ENCODE measurements around the gene TYSND1. TPM values are rescaled to one million over a fixed set of nuclear protein-coding genes. Genes with fewer than 3 reads are reported as not detected.
"Not testable (repeated sequence)": the region's sequence is repeated elsewhere in the genome, so short reads cannot be mapped to it uniquely, and the experiment has no call there.

Gene TYSND1
- total RNA-seq, 6 donors from 2014 or later: 9.1 to 23.0 (median 15.7) TPM

DNA sequence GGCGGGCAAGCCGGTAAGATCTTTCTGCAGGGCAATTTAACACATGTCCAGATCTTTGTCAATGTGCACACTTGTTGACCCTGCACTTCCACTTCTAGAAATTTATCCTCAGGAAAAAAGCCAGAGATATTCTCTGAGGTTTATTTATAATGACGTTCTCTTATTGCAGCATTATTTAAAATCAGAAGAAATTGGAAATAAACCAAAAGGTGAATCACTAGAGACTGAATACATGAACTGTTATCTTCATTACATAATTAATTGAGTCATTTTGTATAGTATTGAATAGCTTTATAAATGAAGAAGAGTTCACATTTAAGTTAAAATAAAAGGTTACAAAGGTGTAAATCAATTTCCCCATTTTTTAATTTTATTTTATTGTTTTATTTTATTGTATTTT lies 40.1 kb upstream of the TYSND1 start:
- Histone ChIP-seq H3K27ac (peak overlapping the region in 2 of 4 donors; percentile 5 to 11), H3K4me1 (peaks cover 20 to 25% (median 23%) of the 10 kb centered on the region in 4 donors), H3K4me3 (no peak overlapping the region), H3K27me3 (no peaks in the 10 kb centered on the region), H3K36me3 (no peaks in the 10 kb centered on the region), H3K9me3 (no peaks in the 10 kb centered on the region)
- ATAC-seq (ENCODE audit: low FRiP score in 2 of 2): no peak
- WGBS, 2 donors: 47 to 63% methylated on average over 3 of the region's 3 CpGs
- DNase-seq: no peak
- TF ChIP-seq, protein P1, sequence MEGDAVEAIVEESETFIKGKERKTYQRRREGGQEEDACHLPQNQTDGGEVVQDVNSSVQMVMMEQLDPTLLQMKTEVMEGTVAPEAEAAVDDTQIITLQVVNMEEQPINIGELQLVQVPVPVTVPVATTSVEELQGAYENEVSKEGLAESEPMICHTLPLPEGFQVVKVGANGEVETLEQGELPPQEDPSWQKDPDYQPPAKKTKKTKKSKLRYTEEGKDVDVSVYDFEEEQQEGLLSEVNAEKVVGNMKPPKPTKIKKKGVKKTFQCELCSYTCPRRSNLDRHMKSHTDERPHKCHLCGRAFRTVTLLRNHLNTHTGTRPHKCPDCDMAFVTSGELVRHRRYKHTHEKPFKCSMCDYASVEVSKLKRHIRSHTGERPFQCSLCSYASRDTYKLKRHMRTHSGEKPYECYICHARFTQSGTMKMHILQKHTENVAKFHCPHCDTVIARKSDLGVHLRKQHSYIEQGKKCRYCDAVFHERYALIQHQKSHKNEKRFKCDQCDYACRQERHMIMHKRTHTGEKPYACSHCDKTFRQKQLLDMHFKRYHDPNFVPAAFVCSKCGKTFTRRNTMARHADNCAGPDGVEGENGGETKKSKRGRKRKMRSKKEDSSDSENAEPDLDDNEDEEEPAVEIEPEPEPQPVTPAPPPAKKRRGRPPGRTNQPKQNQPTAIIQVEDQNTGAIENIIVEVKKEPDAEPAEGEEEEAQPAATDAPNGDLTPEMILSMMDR (IDR thresholded peaks at IDR 0.05): no peak
- TF ChIP-seq POLR2A (IDR thresholded peaks at IDR 0.05): no peak
- TF ChIP-seq POLR2AphosphoS5 (IDR thresholded peaks at IDR 0.05): no peak
- TF ChIP-seq EP300 (IDR thresholded peaks at IDR 0.05): no peak

DNA sequence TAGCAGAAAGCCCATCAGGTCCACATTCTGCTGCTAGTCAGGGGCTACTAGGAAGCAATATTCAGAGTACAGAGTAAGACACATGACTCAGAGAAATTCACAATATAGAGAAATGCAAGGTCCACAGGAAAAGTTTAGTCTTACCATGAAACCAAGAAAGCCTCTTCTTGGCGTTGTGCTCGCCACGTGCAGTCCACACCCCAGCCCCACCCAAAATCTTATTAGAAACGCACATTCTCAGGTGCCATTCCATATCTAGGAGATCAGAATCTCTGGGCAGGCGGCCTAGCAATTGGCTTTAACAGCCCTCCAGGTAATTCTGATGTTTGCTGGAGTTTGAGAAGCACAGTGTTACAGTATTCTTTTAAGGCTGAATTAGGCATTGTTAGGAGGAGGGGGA lies 39.6 kb upstream of the TYSND1 start:
- peaks cover 15 to 21% (median 18%) of the 10 kb centered on the region in 4 donors for H3K4me1 ChIP-seq
- 57 to 59% methylated on average over 5 of the region's 5 CpGs for WGBS, 2 donors
- no peaks in the 10 kb centered on the region for H3K9me3 ChIP-seq
- no peaks in the 10 kb centered on the region for H3K27me3 ChIP-seq
- DNase-seq (no peak), ATAC-seq (ENCODE audit: low FRiP score in 2 of 2) (peak in 1 of 2 donors; percentile 39)
- no peaks in the 10 kb centered on the region for H3K36me3 ChIP-seq
- H3K27ac ChIP-seq: peak overlapping the region in 3 of 4 donors; percentile 5 to 65 (median 11)
- H3K4me3 ChIP-seq: no peak overlapping the region
- TF ChIP-seq EP300 (IDR thresholded peaks at IDR 0.05) (no peak), POLR2A (IDR thresholded peaks at IDR 0.05) (no peak), POLR2AphosphoS5 (IDR thresholded peaks at IDR 0.05) (no peak)
- TF ChIP-seq, protein P1 (IDR thresholded peaks at IDR 0.05): no peak

DNA sequence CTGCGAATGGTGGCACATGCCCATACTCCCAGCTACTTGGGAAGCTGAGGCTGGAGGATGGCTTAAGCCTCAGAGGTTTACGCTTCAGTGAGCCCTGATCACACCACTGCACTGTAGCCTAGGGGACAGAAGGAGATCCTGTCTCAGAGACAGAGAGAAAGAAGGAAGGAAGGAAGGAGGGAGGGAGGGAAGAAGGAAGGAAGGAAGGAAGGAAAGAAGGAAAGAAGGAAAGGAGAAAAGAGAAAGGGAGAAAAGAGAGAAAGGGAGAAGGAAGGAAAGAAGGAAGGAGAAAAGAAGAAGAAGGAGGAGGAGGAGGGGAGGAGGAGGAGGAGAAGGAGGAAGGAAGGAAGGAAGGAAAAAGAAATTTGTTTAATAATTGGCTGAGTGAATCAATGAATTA lies 36.8 kb upstream of the TYSND1 start:
- Histone ChIP-seq H3K27ac (no peak overlapping the region), H3K36me3 (no peaks in the 10 kb centered on the region), H3K27me3 (no peaks in the 10 kb centered on the region), H3K4me1 (no peaks in the 10 kb centered on the region), H3K9me3 (no peaks in the 10 kb centered on the region), H3K4me3 (no peak overlapping the region)
- 85 to 91% methylated on average over 2 of the region's 2 CpGs for WGBS, 2 donors
- DNase-seq (no peak), ATAC-seq (ENCODE audit: low FRiP score in 2 of 2) (no peak)
- no peak for TF ChIP-seq POLR2AphosphoS5 (IDR thresholded peaks at IDR 0.05)
- TF ChIP-seq, protein P1 (IDR thresholded peaks at IDR 0.05): no peak
- TF ChIP-seq EP300 (IDR thresholded peaks at IDR 0.05): no peak
- no peak for TF ChIP-seq POLR2A (IDR thresholded peaks at IDR 0.05)

DNA sequence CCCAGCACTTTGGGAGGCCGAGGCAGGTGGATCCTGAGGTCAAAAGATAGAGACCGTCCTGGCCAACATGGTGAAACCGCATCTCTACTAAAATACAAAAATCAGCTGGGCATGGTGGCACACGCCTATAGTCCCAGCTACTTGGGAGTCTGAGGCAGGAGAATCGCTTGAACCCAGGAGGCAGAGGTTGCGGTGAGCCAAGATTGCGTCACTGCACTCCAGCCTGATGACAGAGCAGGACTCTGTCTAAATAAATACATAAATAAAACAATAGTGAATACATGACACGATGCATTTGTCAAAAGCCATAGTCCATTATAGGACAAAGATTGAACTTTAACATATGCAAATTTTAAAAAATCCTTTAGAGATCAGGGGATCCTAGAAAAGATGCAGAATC lies 32.7 kb upstream of the TYSND1 start:
- H3K4me3 ChIP-seq; H3K36me3 ChIP-seq; H3K4me1 ChIP-seq; ATAC-seq (ENCODE audit: low FRiP score in 2 of 2); DNase-seq; H3K27me3 ChIP-seq; H3K9me3 ChIP-seq; H3K27ac ChIP-seq: not testable (repeated sequence)
- WGBS, 2 donors: 84 to 89% methylated on average over 8 of the region's 8 CpGs

DNA sequence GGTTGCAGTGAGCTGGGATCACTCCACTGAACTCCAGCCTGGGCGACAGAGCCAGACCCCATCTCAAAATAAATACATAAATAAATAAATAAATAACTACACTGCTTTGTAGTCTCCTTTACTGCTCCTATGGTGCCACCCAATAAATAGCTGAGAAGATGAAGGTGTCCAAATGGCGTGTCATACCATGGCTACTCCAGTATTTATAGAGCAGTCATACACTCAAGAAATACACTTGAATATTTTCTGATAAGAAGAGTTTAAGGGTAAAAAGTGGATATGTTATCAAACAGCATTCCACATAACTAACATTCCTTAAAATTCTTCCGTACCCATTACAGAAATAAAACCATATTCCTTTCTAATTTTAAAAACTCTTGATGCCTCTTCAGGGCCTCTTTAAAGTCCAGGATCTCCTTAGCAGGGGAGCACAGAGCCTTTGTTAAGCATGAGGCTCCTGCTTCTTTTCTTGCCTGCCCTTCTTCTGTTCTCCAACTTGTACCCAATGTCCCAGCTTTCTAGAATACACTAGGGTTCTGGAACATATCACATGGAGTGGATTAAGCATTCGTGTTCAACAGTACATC lies 31.7 kb upstream of the TYSND1 start:
- ATAC-seq (ENCODE audit: low FRiP score in 2 of 2): peak in 1 of 2 donors; percentile 68
- no peaks in the 10 kb centered on the region for H3K27me3 ChIP-seq
- peak in 1 of 4 donors; percentile 21 for TF ChIP-seq POLR2A (IDR thresholded peaks at IDR 0.05)
- no peak for TF ChIP-seq EP300 (IDR thresholded peaks at IDR 0.05)
- TF ChIP-seq POLR2AphosphoS5 (IDR thresholded peaks at IDR 0.05): no peak
- H3K4me1 ChIP-seq: peaks cover 10 to 14% (median 12%) of the 10 kb centered on the region in 4 donors
- no peak overlapping the region for H3K4me3 ChIP-seq
- no peak for DNase-seq
- H3K9me3 ChIP-seq: no peaks in the 10 kb centered on the region
- WGBS, 2 donors: 70 to 75% methylated on average over 4 of the region's 4 CpGs
- H3K36me3 ChIP-seq: no peaks in the 10 kb centered on the region
- peak overlapping the region in 3 of 4 donors; percentile 0 to 54 (median 42) for H3K27ac ChIP-seq

DNA sequence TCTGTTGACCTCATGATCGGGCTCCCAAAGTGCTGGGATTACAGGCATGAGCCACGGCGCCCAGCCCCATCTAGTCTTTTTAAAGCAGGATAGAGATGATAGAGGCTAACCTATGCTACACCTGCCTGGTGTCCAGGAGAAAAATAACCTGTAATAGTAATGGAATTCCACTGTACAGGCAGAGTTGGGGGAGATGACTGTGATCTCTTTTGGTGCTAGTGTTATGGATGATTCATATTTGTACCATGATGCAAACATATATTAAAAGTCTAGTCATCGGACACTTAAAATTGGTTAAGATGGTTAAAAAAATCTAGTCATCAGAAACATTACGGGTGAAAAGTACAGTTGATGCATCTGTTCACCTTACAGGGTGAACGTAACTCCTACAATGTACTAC lies 29.9 kb upstream of the TYSND1 start:
- 87 to 88% methylated on average over 6 of the region's 6 CpGs for WGBS, 2 donors
- Histone ChIP-seq H3K36me3 (no peaks in the 10 kb centered on the region), H3K4me3 (no peak overlapping the region), H3K9me3 (no peaks in the 10 kb centered on the region), H3K27me3 (no peaks in the 10 kb centered on the region), H3K4me1 (peaks cover 10 to 14% (median 12%) of the 10 kb centered on the region in 4 donors), H3K27ac (no peak overlapping the region)
- TF ChIP-seq, protein P1 (IDR thresholded peaks at IDR 0.05): no peak
- TF ChIP-seq POLR2AphosphoS5 (IDR thresholded peaks at IDR 0.05): no peak
- no peak for TF ChIP-seq POLR2A (IDR thresholded peaks at IDR 0.05)
- no peak for TF ChIP-seq EP300 (IDR thresholded peaks at IDR 0.05)
- ATAC-seq (ENCODE audit: low FRiP score in 2 of 2) (no peak), DNase-seq (no peak)

Measured in upper lobe of left lung (tissue), 6 donors.